CD8-positive, alpha-beta memory T cell (primary cell): ENCODE measurements around the gene SH3GLB1. TPM values are rescaled to one million over a fixed set of nuclear protein-coding genes. Genes with fewer than 3 reads are reported as not detected.

Source experiments
- CTCF ChIA-PET: fragments of 350-600 bp; sonication (Branson Sonifier 250); formaldehyde crosslinking; loops from one replicate; lab custom pipeline; 2021; ENCODE audit warnings: antibody characterized with exemption; lab: Charles Lee
- POLR2A ChIA-PET: fragments of 350-600 bp; sonication (Branson Sonifier 250); formaldehyde crosslinking; loops from one replicate; lab custom pipeline; 2021; ENCODE audit warnings: antibody characterized with exemption; lab: Charles Lee
- DNase-seq, 5 donors: peaks; one replicate each; pipeline versions ENCODE4 v3.0.0 to v3.0.0-alpha.2; 2020 to 2022; ENCODE audit warnings: mixed read lengths in 1 of 5
- H3K27ac ChIP-seq: one replicate; pipeline ENCODE4 v1.7.0; 2013; ENCODE audit warnings: low read depth, mild to moderate bottlenecking, low read length, moderate library complexity
- H3K27me3 ChIP-seq: 2 replicates; pipeline ENCODE4 v1.7.0; 2013; ENCODE audit warnings: low read length, mild to moderate bottlenecking; ENCODE audit not compliant: insufficient read depth, poor library complexity, severe bottlenecking
- H3K36me3 ChIP-seq: 2 replicates; pipeline ENCODE4 v1.7.0; 2013; ENCODE audit warnings: mild to moderate bottlenecking, low read length, moderate library complexity; ENCODE audit not compliant: insufficient read depth
- H3K4me1 ChIP-seq: 2 replicates; pipeline ENCODE4 v1.7.0; 2013; ENCODE audit warnings: mild to moderate bottlenecking, low read length, moderate library complexity; ENCODE audit not compliant: insufficient read depth
- H3K4me3 ChIP-seq: 2 replicates; pipeline ENCODE4 v1.7.0; 2013; ENCODE audit warnings: mild to moderate bottlenecking, low read length
- H3K9me3 ChIP-seq: 2 replicates; pipeline ENCODE4 v1.7.0; 2013; ENCODE audit warnings: mild to moderate bottlenecking, low read length
- H3K27ac Mint-ChIP-seq, 8 donors: one replicate each; pipeline ENCODE4 v1.8.0; 2020 to 2021; ENCODE audit warnings: mixed read lengths in 8 of 8, mild to moderate bottlenecking in 6 of 8, inconsistent platforms in 3 of 8, moderate library complexity in 3 of 8
- H3K27me3 Mint-ChIP-seq, 2 donors: one replicate each; pipeline ENCODE4 v1.8.0; 2020 to 2021; ENCODE audit warnings: mixed read lengths in 2 of 2, mild to moderate bottlenecking in 1 of 2, moderate library complexity in 1 of 2
- H3K36me3 Mint-ChIP-seq, 3 donors: one replicate each; pipeline ENCODE4 v1.8.0; 2020 to 2021; ENCODE audit warnings: mixed read lengths in 3 of 3, inconsistent platforms in 1 of 3, mild to moderate bottlenecking in 1 of 3
- H3K4me1 Mint-ChIP-seq, 3 donors: one replicate each; pipeline ENCODE4 v1.8.0; 2020 to 2021; ENCODE audit warnings: mixed read lengths in 3 of 3, inconsistent platforms in 1 of 3, mild to moderate bottlenecking in 1 of 3
- H3K4me3 Mint-ChIP-seq, 7 donors: one replicate each; pipeline ENCODE4 v1.8.0; 2020 to 2021; ENCODE audit warnings: mixed read lengths in 7 of 7, mild to moderate bottlenecking in 6 of 7, moderate library complexity in 4 of 7, inconsistent platforms in 2 of 7
- H3K9me3 Mint-ChIP-seq, 5 donors: one replicate each; pipeline ENCODE4 v1.8.0; 2020 to 2022; ENCODE audit warnings: mixed read lengths in 5 of 5, mild to moderate bottlenecking in 3 of 5, moderate library complexity in 2 of 5, inconsistent platforms in 1 of 5
- polyA plus RNA-seq: library from polyadenylated mRNA; unstranded; fragments of 300-500 nt; fragmentation: Illumina TruSeq; gene quantifications from one replicate; pipeline ENCODE4 v1.2.3, GENCODE V29; 2021
- total RNA-seq, 2 experiments: library from RNA; stranded (reverse); gene quantifications; one replicate each; pipeline ENCODE4 v1.2.3, GENCODE V29; 2021

The SH3GLB1 gene
- total and polyA plus RNA-seq, 3 experiments from 2014 or later, result 48.6 to 69.7 (median 66.3) TPM

DNA sequence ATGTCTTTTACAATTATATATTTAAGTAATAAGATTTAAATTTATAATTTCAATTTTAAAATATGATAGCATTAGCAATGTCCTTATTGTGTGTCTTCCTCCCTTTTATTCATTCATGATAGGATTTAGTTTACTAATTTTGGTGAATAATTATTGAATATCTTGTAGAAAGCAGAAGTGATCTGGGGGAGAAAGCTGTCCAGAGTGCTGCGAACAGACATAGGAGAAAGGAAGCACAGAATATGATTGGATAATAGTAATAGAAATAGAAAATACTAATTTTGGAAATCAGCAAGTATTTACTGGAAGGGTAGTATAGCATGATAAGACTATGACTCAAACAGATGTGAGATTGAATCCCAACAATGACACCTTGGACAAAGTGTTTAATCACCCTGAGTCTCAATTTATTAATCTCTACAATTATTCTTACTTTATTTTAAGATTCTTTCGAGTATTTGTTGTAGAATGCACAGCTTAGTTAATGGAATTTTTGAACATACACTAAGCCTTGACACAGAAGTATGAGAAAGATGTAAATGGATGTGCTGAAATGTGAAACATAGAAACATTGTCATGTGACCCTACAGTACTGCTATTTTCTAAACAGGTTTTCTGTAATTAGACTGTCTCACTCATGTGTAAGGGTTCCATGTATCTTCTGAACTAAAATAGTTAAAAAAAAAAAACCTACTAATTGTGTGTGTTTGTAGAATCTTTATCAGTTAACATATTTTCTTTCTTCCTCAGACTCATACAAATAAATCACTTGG is 7.9 kb downstream of the SH3GLB1 start:
- Histone ChIP-seq H3K27ac (no peak overlapping the region), H3K4me1 (peaks cover 35% of the 10 kb centered on the region), H3K36me3 (peaks cover 6% of the 10 kb centered on the region), H3K9me3 (no peaks in the 10 kb centered on the region), H3K27me3 (no peaks in the 10 kb centered on the region), H3K4me3 (no peak overlapping the region)
- Mint-ChIP-seq H3K27me3 (no peaks in the 10 kb centered on the region), H3K27ac (peak overlapping the region in 2 of 8 donors; percentile 18 to 57), H3K9me3 (no peaks in the 10 kb centered on the region), H3K4me1 (peaks cover 54 to 89% (median 88%) of the 10 kb centered on the region in 3 donors), H3K4me3 (no peak overlapping the region), H3K36me3 (peaks cover 0 to 31% (median 4%) of the 10 kb centered on the region in 3 donors)
- no peak for DNase-seq
- ChIA-PET CTCF (no interaction called here), POLR2A (no interaction called here)

DNA sequence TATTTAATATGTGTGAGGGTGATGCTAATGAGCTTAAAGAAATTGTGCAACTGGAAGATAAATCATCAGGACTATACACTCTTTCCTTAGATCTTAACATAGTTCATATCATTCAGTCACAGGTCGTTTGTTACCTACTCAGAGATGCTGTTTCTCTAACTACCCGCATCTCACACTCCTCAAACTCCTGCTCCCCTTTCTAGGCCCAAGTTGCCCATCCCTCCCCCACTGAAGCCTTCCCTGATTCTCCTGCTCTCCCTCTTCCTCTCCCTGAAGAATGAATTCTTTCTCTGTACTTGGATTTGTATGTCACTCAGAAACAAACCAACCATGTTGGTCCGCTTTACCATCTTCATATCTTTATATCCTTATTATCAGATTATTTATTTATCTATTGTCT is 9.1 kb downstream of the SH3GLB1 start:
- Mint-ChIP-seq H3K4me3 (peak overlapping the region in 2 of 7 donors; percentile 18 to 33), H3K4me1 (peaks cover 50 to 92% (median 82%) of the 10 kb centered on the region in 3 donors), H3K27ac (peak overlapping the region in 6 of 8 donors; percentile 6 to 83 (median 22)), H3K27me3 (no peaks in the 10 kb centered on the region), H3K9me3 (no peaks in the 10 kb centered on the region), H3K36me3 (peaks cover 0 to 32% (median 4%) of the 10 kb centered on the region in 3 donors)
- peaks cover 6% of the 10 kb centered on the region for H3K36me3 ChIP-seq
- H3K4me1 ChIP-seq, result peaks cover 28% of the 10 kb centered on the region
- no peaks in the 10 kb centered on the region for H3K9me3 ChIP-seq
- no peak overlapping the region for H3K27ac ChIP-seq
- no peaks in the 10 kb centered on the region for H3K27me3 ChIP-seq
- no peak overlapping the region for H3K4me3 ChIP-seq
- no peak for DNase-seq
- ChIA-PET POLR2A (interaction anchor here (2.3 kb wide), 1 partner anchor 9 kb away, joined by 12 read pairs; the partner anchor contains the start of gene SH3GLB1), CTCF (interaction anchor here (6.7 kb wide), 1 partner anchor 9 kb away, joined by 77 read pairs; the partner anchor contains the start of gene SH3GLB1)

DNA sequence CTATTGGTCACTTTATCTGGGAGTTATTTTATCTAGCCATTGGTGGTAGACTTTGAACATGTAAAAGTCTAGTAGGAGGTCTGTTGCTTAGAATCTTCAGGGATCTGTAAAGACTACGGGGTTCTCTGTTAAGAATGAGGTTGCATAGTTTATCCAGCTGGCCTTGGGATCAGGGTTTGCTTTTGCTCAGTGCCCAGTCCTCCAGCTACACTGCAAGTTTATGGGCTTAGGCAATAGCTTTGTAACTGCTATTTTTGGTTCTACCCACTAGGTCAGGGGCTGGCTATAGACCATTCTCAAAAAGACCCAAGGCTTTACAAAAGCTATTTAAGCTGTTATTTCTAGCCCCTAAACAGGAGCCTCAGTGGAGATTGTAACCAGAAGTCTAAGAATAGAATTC is 9.8 kb downstream of the SH3GLB1 start:
- no peaks in the 10 kb centered on the region for H3K27me3 ChIP-seq
- no peak overlapping the region for H3K27ac ChIP-seq
- peaks cover 49 to 90% (median 77%) of the 10 kb centered on the region in 3 donors for H3K4me1 Mint-ChIP-seq
- H3K9me3 ChIP-seq, result no peaks in the 10 kb centered on the region
- H3K4me3 ChIP-seq, result no peak overlapping the region
- H3K27ac Mint-ChIP-seq, result peak overlapping the region in 7 of 8 donors; percentile 7 to 89 (median 42)
- H3K27me3 Mint-ChIP-seq, result no peaks in the 10 kb centered on the region
- CTCF ChIA-PET, result interaction anchor here (1.4 to 6.7 kb wide), 2 partner anchors 10 to 35 kb away, joined by 3 to 77 read pairs; partner anchors contain the start of gene SH3GLB1
- H3K9me3 Mint-ChIP-seq, result no peaks in the 10 kb centered on the region
- peaks cover 26% of the 10 kb centered on the region for H3K4me1 ChIP-seq
- peaks cover 0 to 35% (median 4%) of the 10 kb centered on the region in 3 donors for H3K36me3 Mint-ChIP-seq
- H3K4me3 Mint-ChIP-seq, result peak overlapping the region in 2 of 7 donors; percentile 21 to 56
- POLR2A ChIA-PET, result interaction anchor here (2.3 kb wide), 1 partner anchor 10 kb away, joined by 12 read pairs; the partner anchor contains the start of gene SH3GLB1
- DNase-seq, result no peak
- H3K36me3 ChIP-seq, result peaks cover 6% of the 10 kb centered on the region

DNA sequence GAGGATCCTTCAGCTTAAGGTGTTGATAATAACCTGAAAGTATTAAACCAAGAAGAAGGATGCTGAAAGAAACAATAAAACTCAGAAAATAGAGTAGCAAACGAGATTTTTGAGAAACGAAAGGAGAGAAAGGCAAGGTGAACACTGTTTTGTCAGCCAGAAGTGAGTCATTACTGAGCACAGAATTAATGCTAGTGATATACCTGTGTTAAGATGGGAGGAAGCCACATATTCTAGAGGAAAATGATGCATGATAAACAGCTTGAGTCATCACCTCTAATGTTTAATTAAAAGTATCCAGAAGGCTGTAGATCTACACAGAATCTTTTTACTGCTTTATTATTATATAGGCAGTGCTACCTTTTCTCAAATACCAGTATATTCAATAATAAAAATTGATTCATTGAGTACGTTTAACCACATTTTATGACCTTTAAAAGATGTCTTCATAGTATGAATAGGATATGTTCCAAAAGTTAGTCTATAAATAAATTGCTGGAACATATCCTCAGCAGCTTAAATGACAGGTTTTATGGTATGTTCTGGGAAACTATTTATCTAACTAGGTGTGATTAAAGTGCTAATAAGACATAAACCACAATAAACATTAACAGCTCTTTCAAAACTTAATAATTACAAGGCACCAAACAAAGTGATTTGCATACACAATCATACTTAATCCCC is 10.3 kb downstream of the SH3GLB1 start:
- Mint-ChIP-seq H3K4me3 (peak overlapping the region in 3 of 7 donors; percentile 13 to 35 (median 21)), H3K27ac (peak overlapping the region in 6 of 8 donors; percentile 11 to 89 (median 67)), H3K27me3 (no peaks in the 10 kb centered on the region), H3K36me3 (peaks cover 0 to 37% (median 4%) of the 10 kb centered on the region in 3 donors), H3K4me1 (peaks cover 45 to 85% (median 71%) of the 10 kb centered on the region in 3 donors), H3K9me3 (no peaks in the 10 kb centered on the region)
- Histone ChIP-seq H3K27ac (no peak overlapping the region), H3K36me3 (peaks cover 6% of the 10 kb centered on the region), H3K4me3 (no peak overlapping the region), H3K9me3 (no peaks in the 10 kb centered on the region), H3K27me3 (no peaks in the 10 kb centered on the region), H3K4me1 (peaks cover 25% of the 10 kb centered on the region)
- ChIA-PET POLR2A (interaction anchor here (2.3 kb wide), 1 partner anchor 10 kb away, joined by 12 read pairs; the partner anchor contains the start of gene SH3GLB1), CTCF (interaction anchor here (0.9 to 6.7 kb wide), 3 partner anchors 9 to 35 kb away, joined by 3 to 77 read pairs (median 3); partner anchors contain the start of gene SH3GLB1)
- no peak for DNase-seq

DNA sequence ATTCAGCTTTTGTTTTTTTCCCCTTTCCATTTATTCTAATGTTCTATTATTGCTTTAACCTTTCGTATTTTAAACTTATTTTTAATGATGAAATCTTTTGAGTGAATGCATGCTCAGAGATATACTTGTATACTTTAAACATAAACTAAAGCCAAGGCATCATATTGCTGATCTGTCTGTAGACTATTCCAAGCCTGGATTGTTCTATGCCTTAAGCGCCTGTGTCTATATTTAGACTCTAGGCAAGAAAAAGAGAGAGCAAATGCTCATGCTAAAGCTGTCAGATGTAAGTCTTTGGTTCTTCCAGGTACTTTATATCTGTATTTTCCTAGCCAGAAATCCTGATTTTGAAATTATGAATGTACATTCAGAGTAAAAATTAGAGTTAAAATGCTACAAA is 14.4 kb downstream of the SH3GLB1 start:
- Histone ChIP-seq H3K4me1 (peaks cover 17% of the 10 kb centered on the region), H3K4me3 (no peak overlapping the region), H3K27ac (no peak overlapping the region), H3K27me3 (no peaks in the 10 kb centered on the region), H3K9me3 (no peaks in the 10 kb centered on the region), H3K36me3 (peaks cover 6% of the 10 kb centered on the region)
- DNase-seq, result no peak
- Mint-ChIP-seq H3K27me3 (no peaks in the 10 kb centered on the region), H3K4me3 (no peak overlapping the region), H3K36me3 (peaks cover 2 to 61% (median 11%) of the 10 kb centered on the region in 3 donors), H3K27ac (peak overlapping the region in 3 of 8 donors; percentile 20 to 52 (median 50)), H3K9me3 (no peaks in the 10 kb centered on the region), H3K4me1 (peaks cover 33 to 54% (median 44%) of the 10 kb centered on the region in 3 donors)
- ChIA-PET POLR2A (interaction anchor here (1.1 kb wide), 1 partner anchor 14 kb away, joined by 4 read pairs; the partner anchor contains the start of gene SH3GLB1), CTCF (interaction anchor here (1.5 to 6.7 kb wide), 2 partner anchors 14 to 26 kb away, joined by 4 to 77 read pairs; partner anchors contain the start of gene SH3GLB1)

DNA sequence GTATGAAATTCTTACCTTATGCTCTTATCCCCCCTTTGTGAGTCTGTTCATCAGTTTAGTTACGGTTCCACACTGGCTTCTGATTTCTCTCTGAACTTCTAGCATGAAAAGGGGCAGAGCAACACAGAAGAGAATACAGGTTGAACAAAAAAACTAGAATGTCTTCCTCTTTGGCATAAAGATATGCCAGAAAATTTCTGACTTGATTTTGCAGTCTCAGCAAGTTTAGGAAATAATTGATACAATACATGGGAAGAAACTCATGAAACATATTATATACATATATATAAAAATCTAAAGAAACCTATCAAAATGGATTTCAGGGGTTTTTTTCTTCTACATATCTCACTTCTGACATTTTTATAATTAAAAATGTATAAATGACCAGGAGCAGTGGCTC is 27.0 kb downstream of the SH3GLB1 start:
- POLR2A ChIA-PET, result interaction anchor here (1.4 kb wide), 1 partner anchor 27 kb away, joined by 3 read pairs; the partner anchor contains the start of gene SH3GLB1

DNA sequence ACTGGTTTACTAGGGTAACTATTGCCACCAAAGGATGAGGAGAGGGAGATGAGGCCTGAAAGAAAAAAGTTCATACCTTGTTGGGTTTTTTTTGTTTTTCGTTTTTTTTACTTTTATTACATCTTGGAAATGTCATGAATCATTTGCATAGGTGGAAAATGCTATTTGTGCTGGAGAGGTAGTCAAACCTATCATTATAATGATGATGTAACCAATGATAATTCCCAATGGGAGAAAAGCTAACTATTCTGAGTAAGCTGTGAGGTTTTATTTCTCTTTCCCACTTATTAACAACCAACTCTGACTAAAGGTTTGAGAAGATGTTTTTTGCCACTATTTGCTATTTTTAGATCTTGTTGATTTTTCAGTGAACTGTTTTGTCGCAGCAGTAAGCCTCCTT is 29.0 kb downstream of the SH3GLB1 start:
- H3K27ac ChIP-seq, result no peak overlapping the region
- POLR2A ChIA-PET, result no interaction called here
- H3K4me3 Mint-ChIP-seq, result no peak overlapping the region
- no peaks in the 10 kb centered on the region for H3K9me3 ChIP-seq
- peak overlapping the region in 5 of 8 donors; percentile 26 to 89 (median 42) for H3K27ac Mint-ChIP-seq
- H3K4me3 ChIP-seq, result no peak overlapping the region
- H3K36me3 Mint-ChIP-seq, result peaks cover 6 to 69% (median 16%) of the 10 kb centered on the region in 3 donors
- CTCF ChIA-PET, result interaction anchor here (0.9 to 1.8 kb wide), 2 partner anchors 29 to 307 kb away, joined by 3 to 7 read pairs; partner anchors contain the start of gene SH3GLB1
- no peaks in the 10 kb centered on the region for H3K27me3 Mint-ChIP-seq
- no peaks in the 10 kb centered on the region for H3K4me1 ChIP-seq
- H3K4me1 Mint-ChIP-seq, result peaks cover 5 to 16% (median 5%) of the 10 kb centered on the region in 3 donors
- no peaks in the 10 kb centered on the region for H3K9me3 Mint-ChIP-seq
- no peak for DNase-seq
- peaks cover 17% of the 10 kb centered on the region for H3K36me3 ChIP-seq
- no peaks in the 10 kb centered on the region for H3K27me3 ChIP-seq

More for the DNA sequence above, 27.0 kb downstream of the SH3GLB1 start:
- no peak for DNase-seq
- Mint-ChIP-seq H3K27ac (peak overlapping the region in 3 of 8 donors; percentile 26 to 70 (median 32)), H3K4me1 (peaks cover 0 to 22% (median 10%) of the 10 kb centered on the region in 3 donors), H3K36me3 (peaks cover 6 to 71% (median 12%) of the 10 kb centered on the region in 3 donors), H3K27me3 (no peaks in the 10 kb centered on the region), H3K4me3 (no peak overlapping the region), H3K9me3 (no peaks in the 10 kb centered on the region)
- CTCF ChIA-PET, result interaction anchor here (0.8 kb wide), 1 partner anchor 27 kb away, joined by 5 read pairs; the partner anchor contains the start of gene SH3GLB1
- Histone ChIP-seq H3K27ac (no peak overlapping the region), H3K36me3 (peaks cover 10% of the 10 kb centered on the region), H3K4me3 (no peak overlapping the region), H3K4me1 (no peaks in the 10 kb centered on the region), H3K9me3 (no peaks in the 10 kb centered on the region), H3K27me3 (no peaks in the 10 kb centered on the region)
